Naive thymus-derived CD8-positive, alpha-beta T cell (primary cell): Measurements from ENCODE around the gene CCNDBP1. TPM values are rescaled to one million over a fixed set of nuclear protein-coding genes. Genes with fewer than 3 reads are reported as not detected.

Source experiments
- ATAC-seq, 2 donors: fragments of 150-1000 bp; cut with Tn5 transposase in 1 of 2; sonication (Bioruptor Pico), chemical (Tn5 transposase) in 1 of 2; 1 replicate in 1 of 2; 2 replicates in 1 of 2; pipeline ENCODE4 v1.10.0; 2021; ENCODE audit warnings: mild to moderate bottlenecking in 2 of 2, moderate library complexity in 2 of 2
- POLR2A ChIA-PET: fragments of 350-600 bp; sonication (Branson Sonifier 250); formaldehyde crosslinking; loops from one replicate; lab custom pipeline; 2021; ENCODE audit warnings: antibody characterized with exemption; lab: Charles Lee
- DNase-seq, 10 donors: peaks; one replicate each; pipeline versions ENCODE4 v3.0.0 to v3.0.0-alpha.2; 2020 to 2022
- H3K27ac Mint-ChIP-seq, 10 donors: one replicate each; pipeline ENCODE4 v1.8.0; 2020 to 2022; ENCODE audit warnings: mild to moderate bottlenecking in 10 of 10, mixed read lengths in 10 of 10, moderate library complexity in 4 of 10, inconsistent platforms in 1 of 10
- H3K27me3 Mint-ChIP-seq, 5 donors: one replicate each; pipeline ENCODE4 v1.8.0; 2021 to 2022; ENCODE audit warnings: mixed read lengths in 5 of 5
- H3K36me3 Mint-ChIP-seq, 3 donors: one replicate each; pipeline ENCODE4 v1.8.0; 2020 to 2022; ENCODE audit warnings: mixed read lengths in 3 of 3, mild to moderate bottlenecking in 2 of 3, inconsistent platforms in 1 of 3
- H3K4me1 Mint-ChIP-seq, 4 donors: one replicate each; pipeline ENCODE4 v1.8.0; 2021 to 2022; ENCODE audit warnings: mixed read lengths in 4 of 4
- H3K4me3 Mint-ChIP-seq, 10 donors: one replicate each; pipeline ENCODE4 v1.8.0; 2020 to 2022; ENCODE audit warnings: mild to moderate bottlenecking in 10 of 10, mixed read lengths in 10 of 10, moderate library complexity in 6 of 10, inconsistent platforms in 1 of 10
- H3K9me3 Mint-ChIP-seq, 9 donors: one replicate each; pipeline ENCODE4 v1.8.0; 2020 to 2022; ENCODE audit warnings: mixed read lengths in 9 of 9, mild to moderate bottlenecking in 3 of 9, inconsistent platforms in 1 of 9, moderate library complexity in 1 of 9
- polyA plus RNA-seq, 3 donors: library from polyadenylated mRNA; unstranded; fragments of 300-500 nt; fragmentation: Illumina TruSeq; gene quantifications; one replicate each; pipeline ENCODE4 v1.2.3, GENCODE V29; 2021
- total RNA-seq, 8 experiments: library from RNA in 2 of 8; stranded (reverse) in 2 of 8; gene quantifications; one replicate each; pipeline ENCODE4 v1.2.3 and lab custom pipeline; 2021 to 2026

Gene CCNDBP1
- total and polyA plus RNA-seq, 5 experiments from 2014 or later = 132 to 151 (median 146) TPM

- Mint-ChIP-seq H3K4me3 (no peak overlapping the region), H3K27me3 (peaks cover 4 to 10% (median 7%) of the 10 kb centered on the region in 5 donors), H3K9me3 (no peaks in the 10 kb centered on the region), H3K27ac (no peak overlapping the region), H3K4me1 (peaks cover 0 to 11% (median 2%) of the 10 kb centered on the region in 4 donors), H3K36me3 (no peaks in the 10 kb centered on the region)
- POLR2A ChIA-PET = no interaction called here
- ATAC-seq (no peak), DNase-seq (no peak)
Observed at GRCh38 chr15:43241100-43241499, 55.9 kb downstream of the CCNDBP1 start.

GRCh38 chr15:43242616-43243015 is 57.4 kb downstream of the CCNDBP1 start:
- POLR2A ChIA-PET = interaction anchor here (1.3 kb wide), 1 partner anchor 16 kb away, joined by 3 read pairs; no protein-coding TSS in a partner anchor
- no peak overlapping the region for H3K4me3 Mint-ChIP-seq
- H3K36me3 Mint-ChIP-seq = no peaks in the 10 kb centered on the region
- no peaks in the 10 kb centered on the region for H3K9me3 Mint-ChIP-seq
- peak overlapping the region in 1 of 10 donors; percentile 76 for H3K27ac Mint-ChIP-seq
- peaks cover 4 to 10% (median 6%) of the 10 kb centered on the region in 5 donors for H3K27me3 Mint-ChIP-seq
- peaks cover 0 to 11% (median 2%) of the 10 kb centered on the region in 4 donors for H3K4me1 Mint-ChIP-seq
- no peak for DNase-seq
- ATAC-seq = no peak

GRCh38 chr15:43243020-43243645 is 57.9 kb downstream of the CCNDBP1 start:
- Mint-ChIP-seq H3K4me1 (peaks cover 0 to 11% (median 1%) of the 10 kb centered on the region in 4 donors), H3K4me3 (no peak overlapping the region), H3K36me3 (no peaks in the 10 kb centered on the region), H3K27me3 (peaks cover 1 to 9% (median 5%) of the 10 kb centered on the region in 5 donors), H3K9me3 (no peaks in the 10 kb centered on the region), H3K27ac (peak overlapping the region in 2 of 10 donors; percentile 43 to 76)
- POLR2A ChIA-PET = interaction anchor here (1.3 kb wide), 1 partner anchor 16 kb away, joined by 3 read pairs; no protein-coding TSS in a partner anchor
- DNase-seq = no peak
- no peak for ATAC-seq

GRCh38 chr15:43244092-43244491 is 58.9 kb downstream of the CCNDBP1 start:
- Mint-ChIP-seq H3K27ac (no peak overlapping the region), H3K4me3 (no peak overlapping the region), H3K4me1 (peaks cover 0 to 10% (median 1%) of the 10 kb centered on the region in 4 donors), H3K9me3 (no peaks in the 10 kb centered on the region), H3K27me3 (peaks cover 0 to 9% (median 3%) of the 10 kb centered on the region in 5 donors), H3K36me3 (no peaks in the 10 kb centered on the region)
- ATAC-seq (no peak), DNase-seq (no peak)
- POLR2A ChIA-PET = no interaction called here

- H3K27ac Mint-ChIP-seq = peak overlapping the region in 1 of 10 donors; percentile 33
Observed at GRCh38 chr15:43246261-43246774, 61.1 kb downstream of the CCNDBP1 start.

More at GRCh38 chr15:43246261-43246774, 61.1 kb downstream of the CCNDBP1 start:
- Mint-ChIP-seq H3K36me3 (no peaks in the 10 kb centered on the region), H3K4me3 (no peak overlapping the region), H3K4me1 (peaks cover 0 to 10% (median 0%) of the 10 kb centered on the region in 4 donors), H3K9me3 (no peaks in the 10 kb centered on the region), H3K27me3 (peaks cover 0 to 9% (median 3%) of the 10 kb centered on the region in 5 donors)
- POLR2A ChIA-PET = no interaction called here
- ATAC-seq (no peak), DNase-seq (no peak)

Other genes starting within 250 kb of the CCNDBP1 start
- 10 to 100 TPM; 48.0 to 52.4 TPM for gene UBR1, start 79.4 kb upstream of the CCNDBP1 start, total RNA-seq
- gene UBR1, start 79.4 kb upstream of the CCNDBP1 start, polyA plus RNA-seq = 10 to 100 TPM; 16.1 to 20.8 (median 17.2) TPM
- 10 to 100 TPM; 16.7 to 17.3 TPM for gene TMEM62, start 51.8 kb upstream of the CCNDBP1 start, total RNA-seq
- 1 to 10 TPM; 1.6 to 5.8 (median 5.4) TPM for gene TMEM62, start 51.8 kb upstream of the CCNDBP1 start, polyA plus RNA-seq
- not detected for gene EPB42, start 35.6 kb downstream of the CCNDBP1 start, total RNA-seq
- not detected for gene EPB42, start 35.6 kb downstream of the CCNDBP1 start, polyA plus RNA-seq
- not detected for gene TGM5, start 81.5 kb downstream of the CCNDBP1 start, total RNA-seq
- not detected for gene TGM5, start 81.5 kb downstream of the CCNDBP1 start, polyA plus RNA-seq
- not detected for gene TGM7, start 116.9 kb downstream of the CCNDBP1 start, total RNA-seq
- gene TGM7, start 116.9 kb downstream of the CCNDBP1 start, polyA plus RNA-seq = not detected
- gene LCMT2, start 145.2 kb downstream of the CCNDBP1 start, total RNA-seq = 10 to 100 TPM; 15.5 to 17.0 TPM
- gene LCMT2, start 145.2 kb downstream of the CCNDBP1 start, polyA plus RNA-seq = 1 to 10 TPM; 2.1 to 3.5 (median 3.1) TPM
- 10 to 100 TPM; 33.0 to 40.2 TPM for gene ZSCAN29, start 185.6 kb downstream of the CCNDBP1 start, total RNA-seq
- gene ZSCAN29, start 185.6 kb downstream of the CCNDBP1 start, polyA plus RNA-seq = 1 to 10 TPM; 6.4 to 8.6 (median 7.4) TPM
- gene TUBGCP4, start 185.7 kb downstream of the CCNDBP1 start, total RNA-seq = 10 to 100 TPM; 20.8 to 22.7 TPM
- 10 to 100 TPM in 1 of 3 donors, 1 to 10 TPM in 2; 7.6 to 15.0 (median 9.2) TPM for gene TUBGCP4, start 185.7 kb downstream of the CCNDBP1 start, polyA plus RNA-seq